ENCODE results near the gene DOK7.
"Not testable (repeated sequence)": the region's sequence is repeated elsewhere in the genome, so short reads cannot be mapped to it uniquely, and the experiment has no call there.

The DOK7 gene

GRCh38 chr4:3533423-3533820, 70.3 kb downstream of the DOK7 start:
- DNase-seq (ENCODE audit: low spot score) = no peak

GRCh38 chr4:3535812-3536211, 72.7 kb downstream of the DOK7 start:
- not testable (repeated sequence) for DNase-seq (ENCODE audit: low spot score)

DNA sequence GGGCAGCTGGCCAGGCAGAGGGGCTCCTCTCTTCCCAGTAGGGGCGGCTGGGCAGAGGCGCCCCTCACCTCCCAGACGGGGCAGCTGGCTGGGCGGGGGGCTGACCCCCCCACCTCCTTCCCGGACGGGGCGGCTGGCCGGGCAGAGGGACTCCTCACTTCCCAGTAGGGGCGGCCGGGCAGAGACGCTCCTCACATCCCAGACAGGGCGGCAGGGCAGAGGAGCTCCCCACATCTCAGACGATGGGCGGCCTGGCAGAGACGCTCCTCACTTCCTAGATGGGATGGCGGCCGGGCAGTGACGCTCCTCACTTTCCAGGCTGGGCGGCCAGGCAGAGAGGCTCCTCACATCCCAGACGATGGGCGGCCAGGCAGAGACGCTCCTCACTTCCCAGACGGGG, 75.8 kb downstream of the DOK7 start:
- not testable (repeated sequence) for DNase-seq (ENCODE audit: low spot score)

GRCh38 chr4:3543415-3543814, 80.3 kb downstream of the DOK7 start:
- DNase-seq (ENCODE audit: low spot score) = not testable (repeated sequence)

Measured in AG08396 (cell line).